Fibroblast of the aortic adventitia (primary cell): ENCODE results near the gene TBX19. TPM values are rescaled to one million over a fixed set of nuclear protein-coding genes. Genes with fewer than 3 reads are reported as not detected.

Source experiments
- DNase-seq: peaks from one replicate; pipeline ENCODE4 v3.0.0-alpha.2; 2010; ENCODE audit warnings: low read depth
- H3K4me3 ChIP-seq: 2 replicates; pipeline ENCODE4 v1.5.1; 2011; ENCODE audit warnings: low read depth, mild to moderate bottlenecking, control low read depth, low read length, moderate library complexity
- CTCF ChIP-seq: IDR thresholded peaks from 2 replicates; pipeline ENCODE4 v1.5.1; 2011; ENCODE audit warnings: mild to moderate bottlenecking, low read length, control low read depth, inconsistent platforms; ENCODE audit not compliant: insufficient read depth
- total RNA-seq: library from RNA; depleted of rRNA; stranded (reverse); fragments of >200 nt; gene quantifications from 2 replicates; pipeline ENCODE4 v1.2.3, GENCODE V29; 2012; ENCODE audit warnings: low replicate concordance

TBX19 gene
- 0.99 TPM in 1 of 2 replicates, not detected in the other for total RNA-seq

DNA sequence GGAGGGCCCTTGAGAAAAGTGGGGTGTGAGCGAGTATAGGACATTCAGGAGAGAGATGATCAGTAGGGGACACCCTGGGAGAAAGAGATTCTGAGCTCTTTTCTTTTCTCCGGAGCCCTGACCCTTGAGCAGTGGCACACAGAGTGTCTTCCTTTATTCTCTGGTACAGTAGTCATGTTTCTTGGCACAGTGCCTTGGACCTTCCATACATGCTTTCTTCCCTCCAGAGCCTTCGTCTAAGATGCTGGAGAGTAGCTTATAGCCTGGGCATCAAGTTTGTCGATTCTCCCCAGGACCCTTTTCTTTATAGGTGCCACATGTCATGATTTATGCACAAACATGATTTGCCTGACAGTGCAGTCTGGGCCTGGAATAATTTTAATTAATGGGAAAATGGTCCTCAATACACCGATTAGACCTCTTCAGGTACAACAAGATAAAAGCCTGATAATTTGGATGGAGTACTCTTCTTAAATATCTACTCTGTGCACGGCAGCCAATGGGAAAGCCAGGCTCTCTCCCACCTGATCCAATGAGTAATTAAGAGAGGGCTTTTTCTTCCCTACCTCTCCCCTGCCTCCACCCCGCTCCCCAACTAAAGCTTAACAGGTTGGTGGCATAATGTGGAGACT, at the start of gene TBX19:
TBX19 (plus strand) TSS at position 582 of the 632 bp plus-strand sequence. CDS start 214 bp downstream, outside the sequence.
- TF ChIP-seq CTCF, result no peak
- no peak for DNase-seq
- H3K4me3 ChIP-seq, result no peak within 1 kb of the TSS

DNA sequence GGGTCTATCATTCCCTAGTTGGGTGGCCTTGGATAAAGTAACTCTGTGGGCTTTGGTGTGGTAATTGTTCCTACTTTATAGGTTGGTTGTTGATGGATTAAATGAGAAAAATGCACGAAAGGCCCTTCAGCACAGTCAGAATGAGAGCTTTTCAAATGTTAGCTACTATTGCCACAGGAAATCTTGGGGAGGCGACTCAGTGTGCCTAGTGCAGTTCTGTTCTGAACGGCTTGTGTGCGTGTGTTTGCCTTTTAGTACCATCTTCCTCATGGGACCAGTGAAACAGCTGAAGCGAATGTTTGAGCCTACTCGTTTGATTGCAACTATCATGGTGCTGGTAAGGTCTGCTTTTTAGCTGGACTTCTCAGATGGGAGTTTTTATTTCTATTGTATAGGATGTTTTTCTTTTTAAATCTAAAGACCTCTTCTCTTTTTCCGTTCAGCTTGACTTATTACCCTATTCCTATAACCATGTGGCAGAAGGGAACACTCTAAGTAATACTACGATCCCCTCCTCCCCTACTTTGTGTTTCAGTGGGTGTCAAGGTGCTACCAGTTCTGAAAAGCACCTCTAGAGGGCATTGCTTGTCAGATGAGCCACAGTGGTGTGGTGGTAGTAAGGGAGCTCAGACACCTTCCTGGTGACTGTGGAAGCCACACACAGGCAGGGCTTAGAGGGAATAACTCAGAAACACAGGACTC, 45.7 kb upstream of the TBX19 start:
- TF ChIP-seq CTCF, result peak; percentile 78
- DNase-seq, result peak; percentile 54
- no peak overlapping the region for H3K4me3 ChIP-seq

DNA sequence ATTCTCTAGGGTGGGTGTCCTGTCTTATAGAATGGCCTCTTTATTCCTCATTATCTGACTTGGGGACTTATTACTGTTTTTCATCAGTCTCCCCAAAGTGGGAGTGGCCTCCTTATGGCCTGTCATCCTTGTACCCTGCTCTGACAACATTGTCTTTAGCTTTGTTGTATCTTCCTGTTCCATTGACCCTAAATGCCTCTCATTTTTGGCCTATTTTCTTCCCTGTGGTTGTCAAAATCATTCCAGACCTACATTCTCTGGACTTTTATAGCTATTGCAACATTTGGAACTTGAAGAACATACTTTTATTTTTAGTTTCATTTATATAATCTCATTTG, 45.2 kb upstream of the TBX19 start:
- no peak for TF ChIP-seq CTCF
- DNase-seq, result peak; percentile 59
- no peak overlapping the region for H3K4me3 ChIP-seq

GRCh38 chr1:168235937-168236336, 44.7 kb upstream of the TBX19 start:
- H3K4me3 ChIP-seq, result no peak overlapping the region
- no peak for DNase-seq
- no peak for TF ChIP-seq CTCF

DNA sequence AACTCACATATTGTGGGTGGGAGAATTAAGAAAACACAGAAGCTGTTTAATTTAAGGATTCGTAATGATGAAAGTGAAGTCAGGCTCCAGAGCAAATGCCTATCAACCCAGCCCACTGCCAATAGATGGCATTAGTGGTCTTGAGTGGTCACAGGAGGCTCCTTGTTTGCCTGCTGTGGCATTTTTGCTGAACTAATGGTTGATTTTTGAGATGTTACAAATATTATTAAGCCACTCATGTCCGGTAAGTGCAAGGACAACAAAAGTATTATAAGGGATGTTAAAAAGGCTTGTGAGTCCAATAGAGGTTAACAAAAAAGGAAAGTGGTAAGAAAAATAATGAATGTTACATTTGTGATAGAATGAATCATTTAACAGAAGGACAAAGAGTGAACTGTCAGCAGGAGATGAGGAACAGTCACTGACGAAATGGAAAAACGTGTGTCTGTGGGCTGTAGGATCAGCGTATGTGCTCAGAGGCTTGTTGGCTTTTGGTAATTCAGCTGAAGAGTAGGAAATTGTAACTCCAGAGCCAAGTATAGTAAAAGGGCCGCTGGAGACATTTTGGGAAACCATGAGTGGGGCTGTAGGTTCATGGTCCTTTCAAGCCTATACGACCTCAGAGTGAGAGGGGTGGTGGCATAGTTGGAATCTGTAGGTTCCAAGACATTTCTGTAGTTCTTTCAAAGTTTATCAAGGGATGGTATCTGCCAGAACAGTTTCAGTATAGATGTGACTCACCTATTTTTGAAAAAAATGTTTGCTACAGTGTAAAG, 43.7 kb upstream of the TBX19 start:
- no peak for DNase-seq
- no peak for TF ChIP-seq CTCF
- H3K4me3 ChIP-seq, result no peak overlapping the region

GRCh38 chr1:168243198-168243597, 37.5 kb upstream of the TBX19 start:
- TF ChIP-seq CTCF, result no peak
- no peak overlapping the region for H3K4me3 ChIP-seq
- DNase-seq, result peak; percentile 43
